Stomach (tissue), 4 donors: ENCODE results near the gene CUEDC2.

ENCODE experiments used
- EP300 ChIP-seq: sonication (generic); formaldehyde crosslinking; IDR thresholded peaks from one replicate; pipeline ENCODE4 v1.6.1; 2017; ENCODE audit warnings: antibody characterized with exemption
- POLR2A ChIP-seq, 4 donors: fragments of 450-650 bp; IDR thresholded peaks; one replicate each; pipeline ENCODE4 v1.6.1; 2016; ENCODE audit warnings: antibody characterized with exemption in 4 of 4, control low read depth in 2 of 4, mild to moderate bottlenecking in 1 of 4, moderate library complexity in 1 of 4
- POLR2AphosphoS5 ChIP-seq, 3 donors: sonication (generic); formaldehyde crosslinking; IDR thresholded peaks; one replicate each; pipeline ENCODE4 v1.6.1; 2016; ENCODE audit warnings: antibody characterized with exemption in 3 of 3
- TF ChIP-seq, protein P1 (sequence below), 7 experiments: fragments of 450-650 bp in 4 of 7; fragments of 200-600 bp in 3 of 7; sonication (generic) in 3 of 7; IDR thresholded peaks; one replicate each; pipeline ENCODE4 v1.5.1; 2016 to 2019; ENCODE audit warnings: antibody characterized with exemption in 7 of 7, control low read depth in 2 of 7, mild to moderate bottlenecking in 1 of 7

DNA sequence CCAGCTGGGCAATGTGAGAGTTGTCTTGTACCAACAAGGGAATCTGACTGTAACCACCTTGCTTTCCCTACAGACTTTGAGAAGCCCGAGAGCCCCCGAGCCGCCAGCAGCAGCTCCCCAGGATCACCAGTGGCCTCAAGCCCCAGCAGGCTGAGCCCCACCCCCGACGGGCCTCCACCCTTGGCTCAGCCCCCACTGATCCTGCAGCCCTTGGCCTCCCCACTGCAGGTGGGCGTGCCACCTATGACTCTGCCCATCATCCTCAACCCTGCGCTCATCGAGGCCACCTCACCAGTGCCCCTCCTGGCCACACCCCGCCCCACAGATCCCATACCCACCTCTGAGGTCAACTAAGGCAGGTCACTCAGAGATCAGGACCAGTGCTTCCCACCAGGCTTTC, 50.4 kb downstream of the CUEDC2 start:
- TF ChIP-seq, protein P1, sequence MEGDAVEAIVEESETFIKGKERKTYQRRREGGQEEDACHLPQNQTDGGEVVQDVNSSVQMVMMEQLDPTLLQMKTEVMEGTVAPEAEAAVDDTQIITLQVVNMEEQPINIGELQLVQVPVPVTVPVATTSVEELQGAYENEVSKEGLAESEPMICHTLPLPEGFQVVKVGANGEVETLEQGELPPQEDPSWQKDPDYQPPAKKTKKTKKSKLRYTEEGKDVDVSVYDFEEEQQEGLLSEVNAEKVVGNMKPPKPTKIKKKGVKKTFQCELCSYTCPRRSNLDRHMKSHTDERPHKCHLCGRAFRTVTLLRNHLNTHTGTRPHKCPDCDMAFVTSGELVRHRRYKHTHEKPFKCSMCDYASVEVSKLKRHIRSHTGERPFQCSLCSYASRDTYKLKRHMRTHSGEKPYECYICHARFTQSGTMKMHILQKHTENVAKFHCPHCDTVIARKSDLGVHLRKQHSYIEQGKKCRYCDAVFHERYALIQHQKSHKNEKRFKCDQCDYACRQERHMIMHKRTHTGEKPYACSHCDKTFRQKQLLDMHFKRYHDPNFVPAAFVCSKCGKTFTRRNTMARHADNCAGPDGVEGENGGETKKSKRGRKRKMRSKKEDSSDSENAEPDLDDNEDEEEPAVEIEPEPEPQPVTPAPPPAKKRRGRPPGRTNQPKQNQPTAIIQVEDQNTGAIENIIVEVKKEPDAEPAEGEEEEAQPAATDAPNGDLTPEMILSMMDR (IDR thresholded peaks at IDR 0.05), result no peak
- TF ChIP-seq POLR2A (IDR thresholded peaks at IDR 0.05) (no peak), EP300 (no peak), POLR2AphosphoS5 (IDR thresholded peaks at IDR 0.05) (no peak)
